GM23338 (cell line): Measurements from ENCODE around the gene SPOUT1.

Experiments
- CREB1 ChIP-seq: fragments of 250-450 bp; sonication (Bioruptor Pico); IDR thresholded peaks from 2 replicates; pipeline ENCODE4 v1.5.0; 2020; ENCODE audit warnings: low read depth, mild to moderate bottlenecking, moderate library complexity
- CTCF ChIP-seq, 2 experiments: fragments of 200-600 bp in 1 of 2; sonication (generic) in 1 of 2; conservative IDR thresholded peaks; 2 replicates each; pipeline versions ENCODE4 v1.5.1 to v1.6.1; 2016 to 2017; ENCODE audit warnings: antibody characterized with exemption in 2 of 2, low read depth in 2 of 2, mild to moderate bottlenecking in 2 of 2, moderate library complexity in 1 of 2
- EZH2phosphoT487 ChIP-seq: fragments of 200-600 bp; sonication (generic); IDR thresholded peaks from one replicate; pipeline ENCODE4 v1.8.1; 2018; ENCODE audit warnings: antibody characterized with exemption; ENCODE audit not compliant: unreplicated experiment
- POLR2AphosphoS5 ChIP-seq: IDR thresholded peaks from 2 replicates; pipeline ENCODE4 v1.6.1; 2016; ENCODE audit warnings: antibody characterized with exemption, low read depth
- REST ChIP-seq: IDR thresholded peaks from one replicate; pipeline ENCODE4 v1.6.1; 2018; ENCODE audit warnings: antibody characterized with exemption; ENCODE audit not compliant: unreplicated experiment
- STAT1 ChIP-seq: IDR thresholded peaks from one replicate; pipeline ENCODE4 v1.6.1; 2016; ENCODE audit warnings: antibody characterized with exemption; ENCODE audit not compliant: unreplicated experiment
- ZNF114 ChIP-seq: fragments of 250-450 bp; sonication (Bioruptor Pico); IDR thresholded peaks from 2 replicates; pipeline ENCODE4 v1.5.0; 2020; ENCODE audit warnings: mild to moderate bottlenecking, moderate library complexity

- TF ChIP-seq CTCF (conservative IDR thresholded peaks at IDR 0.05; ENCODE audit: low read depth in 2 of 2) (no peak), ZNF114 (no peak), REST (no peak), POLR2AphosphoS5 (no peak), EZH2phosphoT487 (no peak), STAT1 (no peak), CREB1 (CRISPR knock-in tag) (no peak)
Observed at GRCh38 chr9:128841694-128842492, 12.3 kb upstream of the SPOUT1 start.
